Measurements from ENCODE around the gene CADM2. TPM values are rescaled to one million over a fixed set of nuclear protein-coding genes. Genes with fewer than 3 reads are reported as not detected.

Gene CADM2
- total RNA-seq (2022; extraction: Qiagen RNA extraction), result 0.11 to 0.57 TPM (median 0.28 TPM) in 5 replicates

DNA sequence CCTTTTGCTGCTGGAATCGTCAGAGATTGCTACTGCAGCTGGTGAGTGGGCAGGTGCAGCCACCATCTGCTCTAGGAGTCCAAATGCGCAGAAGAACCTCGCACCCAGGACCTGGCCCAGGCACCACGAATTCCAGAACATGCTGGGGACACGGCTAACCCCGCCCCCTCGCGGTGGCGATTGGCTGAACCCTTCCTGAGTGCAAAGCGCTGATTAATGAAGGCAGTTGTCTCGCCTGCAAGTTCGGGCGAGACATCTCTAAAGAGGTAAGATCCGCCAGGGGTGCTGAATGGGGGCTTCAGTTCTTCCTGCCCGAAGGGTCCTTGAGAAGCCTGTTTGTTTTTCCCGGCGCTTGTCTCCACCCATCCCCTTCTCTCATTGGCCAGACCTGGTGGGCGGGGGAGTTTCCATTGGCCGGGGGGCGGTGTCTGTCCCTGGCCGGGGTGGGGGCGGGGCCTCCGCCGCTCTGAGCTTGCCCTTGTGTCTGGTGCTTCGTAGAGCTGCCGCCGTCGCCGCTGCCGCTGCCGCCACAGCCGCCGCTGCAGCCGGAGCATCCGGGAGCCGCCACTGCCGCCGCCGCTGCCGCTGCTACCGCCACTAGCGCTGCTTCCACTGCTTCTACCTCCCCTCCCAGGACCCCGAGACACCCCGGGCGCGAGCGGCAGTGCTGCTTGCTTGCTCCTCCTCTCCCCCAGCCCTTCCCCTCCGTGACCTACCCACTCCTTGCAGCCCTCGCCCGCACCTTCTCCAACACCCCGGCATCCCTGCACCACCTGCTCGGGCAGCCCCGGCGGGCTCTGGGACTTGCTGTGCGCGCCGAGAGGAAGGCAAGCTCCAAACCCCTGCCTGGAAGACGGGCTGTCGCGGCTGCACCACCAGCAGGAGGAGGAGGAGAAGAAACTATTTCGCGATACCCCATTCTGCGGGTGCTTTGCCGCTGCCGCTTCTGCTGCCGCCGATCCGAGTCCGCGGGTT, at the start of gene CADM2:
TSS of gene CADM2 (plus strand) at position 495 of the 975 bp plus-strand sequence.

